Adrenal gland (tissue), 12 donors: ENCODE data around the gene ZNF770. TPM values are rescaled to one million over a fixed set of nuclear protein-coding genes. Genes with fewer than 3 reads are reported as not detected.
"Not testable (repeated sequence)": the region's sequence is repeated elsewhere in the genome, so short reads cannot be mapped to it uniquely, and the experiment has no call there.

Source experiments
- DNase-seq, 7 donors: peaks; one replicate each; pipeline ENCODE4 v3.0.0-alpha.2; 2019 to 2020
- H3K27ac ChIP-seq, 5 donors: fragments of 200-600 bp; sonication (generic) in 4 of 5; 1 replicate in 3 of 5; 2 replicates in 2 of 5; pipeline versions ENCODE4 v1.5.1 to v1.8.0; 2016 to 2020; ENCODE audit warnings: mild to moderate bottlenecking in 1 of 5
- H3K27me3 ChIP-seq: fragments of 200-600 bp; 2 replicates; pipeline ENCODE4 v1.8.0; 2021
- H3K36me3 ChIP-seq, 2 donors: fragments of 200-600 bp; replicated peaks in 1 of 2; 1 replicate in 1 of 2; 2 replicates in 1 of 2; pipeline versions ENCODE4 v1.5.1 to v1.8.0; 2018 to 2022
- H3K4me1 ChIP-seq, 2 donors: fragments of 200-600 bp; replicated peaks in 1 of 2; 1 replicate in 1 of 2; 2 replicates in 1 of 2; pipeline versions ENCODE4 v1.5.1 to v1.8.0; 2018 to 2021
- H3K4me3 ChIP-seq, 4 donors: fragments of 200-600 bp; sonication (generic) in 3 of 4; one replicate each; pipeline ENCODE4 v1.5.1; 2016 to 2018
- H3K9me3 ChIP-seq, 3 donors: fragments of 200-600 bp; sonication (generic) in 1 of 3; replicated peaks in 1 of 3; 1 replicate in 2 of 3; 2 replicates in 1 of 3; pipeline versions ENCODE4 v1.5.1 to v1.8.0; 2016 to 2021
- CTCF ChIP-seq, 6 experiments: fragments of 450-650 bp in 4 of 6; fragments of 200-600 bp in 2 of 6; sonication (generic) in 1 of 6; IDR thresholded peaks; 1 replicate in 5 of 6; 2 replicates in 1 of 6; pipeline versions ENCODE4 v1.5.1 to v1.8.0; 2016 to 2021; ENCODE audit warnings: antibody characterized with exemption in 6 of 6, mild to moderate bottlenecking in 2 of 6, moderate library complexity in 1 of 6
- POLR2A ChIP-seq, 2 donors: fragments of 450-650 bp; IDR thresholded peaks; one replicate each; pipeline ENCODE4 v1.6.1; 2017; ENCODE audit warnings: antibody characterized with exemption in 2 of 2, mild to moderate bottlenecking in 2 of 2, moderate library complexity in 1 of 2
- WGBS, 4 donors: extraction: QIAGEN DNeasy Blood & Tissue Kit in 2 of 4; methylation state at CpG; one replicate each; pipeline versions ENCODE4 v1.1.5 to v1.1.7; 2013 to 2017; 5-methylcytosine and 5-hydroxymethylcytosine counted together
- intact Hi-C, 2 donors: fragments of 100-400 bp; cut with DNase I; formaldehyde crosslinking; loops; one replicate each; pipeline versions ENCODE4 v1.14.1 to v1.15.0; 2022 to 2023
- polyA plus RNA-seq, 3 donors: library from polyadenylated mRNA; stranded (reverse); fragments of 200-250 nt in 2 of 3; fragments of 350-450 nt in 1 of 3; fragmentation: Illumina TruSeq in 1 of 3; extraction: RNeasy Lipid Tissue Mini Kit (QIAGEN cat#74804) in 1 of 3; gene quantifications; one replicate each; pipeline ENCODE4 v1.2.3, GENCODE V29; 2013 to 2014
- total RNA-seq, 9 donors: library from RNA; depleted of rRNA in 4 of 9; stranded (reverse); fragments of >200 nt in 4 of 9; fragments of 120-200 nt in 1 of 9; fragmentation: NEBNext Ultra II Directional in 1 of 9; extraction: Animal tissue kit (Norgen Biotek cat#: 25700) in 1 of 9; gene quantifications; one replicate each; pipeline versions ENCODE4 v1.1.0 to v1.2.4, GENCODE V29; 2013 to 2023
- donor health status: healthy with polysubstance abuse.
- donor health status: Bipolar disorder and iron deficiency.
- donor health status: DM: yes; HTN: yes; CAD: no.
- donor health status: DM: no; HTN: no; CAD: no.
- donor health status: DM: no; HTN: no; CAD: no.
- donor health status: DM: yes; HTN: yes; CAD: no.

Gene ZNF770
- total and polyA plus RNA-seq, 12 donors: 7.3 to 37.6 (median 31.1) TPM

- intact Hi-C loops: no loop called here
- H3K27ac ChIP-seq: no peak overlapping the region
- H3K4me3 ChIP-seq: no peak overlapping the region
- no peak for TF ChIP-seq POLR2A (IDR thresholded peaks at IDR 0.05)
- no peak for TF ChIP-seq CTCF (IDR thresholded peaks at IDR 0.05)
- H3K4me1 ChIP-seq: peaks cover 0 to 4% of the 10 kb centered on the region in 2 donors
- H3K27me3 ChIP-seq: no peaks in the 10 kb centered on the region
- H3K36me3 ChIP-seq: peaks cover 0 to 5% of the 10 kb centered on the region in 2 donors
- no peaks in the 10 kb centered on the region for H3K9me3 ChIP-seq
- WGBS, 4 donors: 66 to 94% (median 85%) methylated on average over 2 of the region's 2 CpGs
- DNase-seq: no peak
Measured at GRCh38 chr15:34976743-34977142, 11.3 kb downstream of the ZNF770 start.

GRCh38 chr15:34976073-34976472, 12.0 kb downstream of the ZNF770 start:
- Histone ChIP-seq H3K27ac (no peak overlapping the region), H3K36me3 (no peaks in the 10 kb centered on the region), H3K9me3 (no peaks in the 10 kb centered on the region), H3K27me3 (no peaks in the 10 kb centered on the region), H3K4me3 (no peak overlapping the region), H3K4me1 (peaks cover 0 to 4% of the 10 kb centered on the region in 2 donors)
- TF ChIP-seq POLR2A (IDR thresholded peaks at IDR 0.05) (no peak), CTCF (IDR thresholded peaks at IDR 0.05) (no peak)
- DNase-seq: no peak
- intact Hi-C loops: no loop called here
- WGBS, 4 donors: 95 to 100% (median 96%) methylated on average over 2 of the region's 2 CpGs

- no peak for DNase-seq
- H3K27ac ChIP-seq: no peak overlapping the region
- no peaks in the 10 kb centered on the region for H3K9me3 ChIP-seq
- WGBS, 4 donors: 58 to 87% (median 86%) methylated on average over 2 of the region's 2 CpGs
- TF ChIP-seq POLR2A (IDR thresholded peaks at IDR 0.05) (no peak), CTCF (IDR thresholded peaks at IDR 0.05) (no peak)
- intact Hi-C loops: no loop called here
- H3K4me1 ChIP-seq: peaks cover 5% of the 10 kb centered on the region in 2 donors
- H3K36me3 ChIP-seq: no peaks in the 10 kb centered on the region
- H3K4me3 ChIP-seq: no peak overlapping the region
- no peaks in the 10 kb centered on the region for H3K27me3 ChIP-seq
Measured at GRCh38 chr15:34973512-34973911, 14.6 kb downstream of the ZNF770 start.

- intact Hi-C loops, H3K27me3 ChIP-seq, H3K9me3 ChIP-seq, DNase-seq, H3K36me3 ChIP-seq: not testable (repeated sequence)
- Histone ChIP-seq H3K4me1 (peaks cover 7 to 32% of the 10 kb centered on the region in 2 donors), H3K27ac (peak overlapping the region in 2 of 5 donors; percentile 74 to 78), H3K4me3 (peak overlapping the region in 2 of 4 donors; percentile 80 to 98)
- 65 to 73% (median 68%) methylated on average over 21 of the region's 21 CpGs for WGBS, 4 donors
Measured at GRCh38 chr15:34970098-34970643, 17.9 kb downstream of the ZNF770 start.
